HCT116 (cell line): ENCODE measurements around the gene CORO2B. TPM values are rescaled to one million over a fixed set of nuclear protein-coding genes. Genes with fewer than 3 reads are reported as not detected.

Experiments used
- ATAC-seq: fragments of 200-7000 bp; cut with Tn5 transposase; 2 replicates; pipeline ENCODE4 v1.9.1; 2020; ENCODE audit warnings: mild to moderate bottlenecking, moderate library complexity
- BruUV-seq: library from RNA; stranded (reverse); fragments of 400-500 nt; replicated peaks from 2 replicates; lab custom pipeline; 2021; lab: Mats Ljungman, UMichigan
- CTCF ChIA-PET: fragments of 300-600 bp; sonication (Branson Sonifier 250); formaldehyde crosslinking; loops from one replicate; lab custom pipeline; 2021; ENCODE audit warnings: antibody characterized with exemption; lab: Charles Lee
- POLR2A ChIA-PET: fragments of 300-600, 350-600 bp; sonication (Branson Sonifier 250); formaldehyde crosslinking; loops from one replicate; lab custom pipeline; 2021; ENCODE audit warnings: antibody characterized with exemption; lab: Charles Lee
- RAD21 ChIA-PET, 2 experiments: fragments of 300-600 bp; sonication (Branson Sonifier 250); formaldehyde crosslinking; loops; one replicate each; lab custom pipeline; 2023; ENCODE audit warnings: low total read pairs in 2 of 2; ENCODE audit not compliant: uncharacterized antibody in 2 of 2, unreplicated experiment in 2 of 2, low non-redundant PET in 1 of 2; lab: Charles Lee
- DNase-seq: peaks from one replicate; pipeline ENCODE4 v3.0.0-alpha.2; 2010; ENCODE audit warnings: low read depth, low spot score
- H2AFZ ChIP-seq: fragments of 200-600 bp; shearing (Covaris generic), sonication (generic); 2 replicates; pipeline ENCODE4 v1.6.1; 2017; ENCODE audit warnings: low read depth, mixed run types, mixed read lengths, antibody characterized with exemption, low read length; ENCODE audit not compliant: poor library complexity, severe bottlenecking
- H3K27ac ChIP-seq: 2 replicates; pipeline ENCODE4 v1.5.1; 2012; ENCODE audit warnings: low read depth, low read length
- H3K27me3 ChIP-seq: fragments of 200-600 bp; sonication (generic); 2 replicates; pipeline ENCODE4 v1.6.1; 2016; ENCODE audit warnings: mixed run types, low read length, mixed read lengths; ENCODE audit not compliant: insufficient read depth
- H3K36me3 ChIP-seq, 2 experiments: fragments of 200-500 bp in 1 of 2; fragments of 200-600 bp in 1 of 2; sonication (Bioruptor generic) in 1 of 2; sonication (generic) in 1 of 2; 2 replicates each; pipeline versions ENCODE4 v1.5.1 to v1.6.1; 2014 to 2016; ENCODE audit warnings: low read length in 2 of 2, inconsistent platforms in 1 of 2, mixed read lengths in 1 of 2, mixed run types in 1 of 2; ENCODE audit not compliant: insufficient read depth in 2 of 2, control insufficient read depth in 1 of 2
- H3K4me1 ChIP-seq, 2 experiments: fragments of 200-600 bp in 1 of 2; sonication (generic) in 1 of 2; 2 replicates each; pipeline versions ENCODE4 v1.5.1 to v1.6.1; 2012 to 2017; ENCODE audit warnings: low read length in 2 of 2, inconsistent platforms in 1 of 2, mild to moderate bottlenecking in 1 of 2, mixed read lengths in 1 of 2, mixed run types in 1 of 2, moderate library complexity in 1 of 2; ENCODE audit not compliant: insufficient read depth in 2 of 2, control insufficient read depth in 1 of 2
- H3K4me2 ChIP-seq: fragments of 200-600 bp; sonication (generic); 2 replicates; pipeline ENCODE4 v1.6.1; 2017; ENCODE audit warnings: mixed run types, low read length, mixed read lengths
- H3K4me3 ChIP-seq, 2 experiments: fragments of 200-600 bp in 1 of 2; sonication (generic) in 1 of 2; replicated peaks in 1 of 2; 2 replicates each; pipeline ENCODE4 v1.5.1; 2011 to 2016; ENCODE audit warnings: low read length in 2 of 2, control low read depth in 1 of 2, low read depth in 1 of 2, mild to moderate bottlenecking in 1 of 2, mixed read lengths in 1 of 2, mixed run types in 1 of 2
- H3K79me2 ChIP-seq: fragments of 200-600 bp; sonication (generic); 2 replicates; pipeline ENCODE4 v1.6.1; 2017; ENCODE audit warnings: mild to moderate bottlenecking, mixed run types, low read length, moderate library complexity, mixed read lengths; ENCODE audit not compliant: insufficient read depth
- H3K9ac ChIP-seq: fragments of 200-600 bp; sonication (generic); 2 replicates; pipeline ENCODE4 v1.6.1; 2016; ENCODE audit warnings: low read length, mixed read lengths
- H3K9me2 ChIP-seq: fragments of 200-600 bp; sonication (generic), shearing (Covaris generic); 2 replicates; pipeline ENCODE4 v1.6.1; 2017; ENCODE audit warnings: mixed run types, mild to moderate bottlenecking, moderate library complexity; ENCODE audit not compliant: insufficient read depth
- H3K9me3 ChIP-seq, 2 experiments: fragments of 200-500 bp in 1 of 2; fragments of 200-600 bp in 1 of 2; sonication (Bioruptor generic) in 1 of 2; sonication (generic) in 1 of 2; 2 replicates each; pipeline ENCODE4 v1.6.1; 2014 to 2017; ENCODE audit warnings: low read length in 2 of 2, mixed read lengths in 2 of 2, inconsistent platforms in 1 of 2, low read depth in 1 of 2, mild to moderate bottlenecking in 1 of 2, mixed run types in 1 of 2, moderate library complexity in 1 of 2; ENCODE audit not compliant: control insufficient read depth in 1 of 2, insufficient read depth in 1 of 2
- H4K20me1 ChIP-seq: fragments of 200-600 bp; sonication (generic), shearing (Covaris generic); 2 replicates; pipeline ENCODE4 v1.6.1; 2017; ENCODE audit warnings: mixed run types, mild to moderate bottlenecking, moderate library complexity; ENCODE audit not compliant: insufficient read depth
- ATF3 ChIP-seq: IDR thresholded peaks from 2 replicates; pipeline ENCODE4 v1.6.1; 2012
- CEBPB ChIP-seq: IDR thresholded peaks from 2 replicates; pipeline ENCODE4 v1.6.1; 2012; ENCODE audit warnings: low read depth
- EGR1 ChIP-seq: IDR thresholded peaks from 2 replicates; pipeline ENCODE4 v1.6.1; 2012; ENCODE audit warnings: low read depth
- EZH2phosphoT487 ChIP-seq: fragments of 200-600 bp; IDR thresholded peaks from 2 replicates; pipeline ENCODE4 v1.6.1; 2018; ENCODE audit warnings: antibody characterized with exemption, borderline replicate concordance
- JUND ChIP-seq: IDR thresholded peaks from 2 replicates; pipeline ENCODE4 v1.6.1; 2012
- POLR2AphosphoS5 ChIP-seq: IDR thresholded peaks from 2 replicates; pipeline ENCODE4 v1.6.1; 2011; ENCODE audit warnings: mild to moderate bottlenecking, low read depth, low read length, moderate library complexity
- REST ChIP-seq: IDR thresholded peaks from 2 replicates; pipeline ENCODE4 v1.6.1; 2012; ENCODE audit warnings: low read depth
- SP1 ChIP-seq: IDR thresholded peaks from 2 replicates; pipeline ENCODE4 v1.6.1; 2012; ENCODE audit warnings: low read depth
- YY1 ChIP-seq: IDR thresholded peaks from 2 replicates; pipeline ENCODE4 v1.6.1; 2011; ENCODE audit warnings: low read length, low read depth, moderate library complexity, mild to moderate bottlenecking; ENCODE audit not compliant: insufficient replicate concordance; ENCODE audit errors: extremely low read depth
- ZBTB33 ChIP-seq: IDR thresholded peaks from 2 replicates; pipeline ENCODE4 v1.6.1; 2011; ENCODE audit warnings: mild to moderate bottlenecking, low read length, moderate library complexity; ENCODE audit not compliant: insufficient replicate concordance; ENCODE audit errors: extremely low read depth
- ZNF274 ChIP-seq: fragments of 200-500 bp; sonication (Bioruptor generic); IDR thresholded peaks from 2 replicates; pipeline ENCODE4 v1.6.1; 2014; ENCODE audit warnings: mild to moderate bottlenecking, low read depth, low read length, inconsistent platforms
- intact Hi-C: fragments of 100-400 bp; cut with micrococcal nuclease; formaldehyde crosslinking; loops from 2 replicates; pipeline ENCODE4 v1.10.0; 2022
- total RNA-seq: library from RNA; stranded (reverse); gene quantifications from one replicate; pipeline ENCODE4 v1.2.1, GENCODE V29; 2021; ENCODE audit not compliant: unreplicated experiment

The CORO2B gene
- total RNA-seq, 1 experiment from 2014 or later = 2.8 TPM

GRCh38 chr15:68594533-68595259 lies 15.9 kb downstream of the CORO2B start:
- no peaks in the 10 kb centered on the region for H3K9me2 ChIP-seq
- ChIA-PET CTCF (no interaction called here), RAD21 (no interaction called here), POLR2A (no interaction called here)
- H3K36me3 ChIP-seq = no peaks in the 10 kb centered on the region
- H3K4me3 ChIP-seq = no peak overlapping the region
- no peaks in the 10 kb centered on the region for H4K20me1 ChIP-seq
- intact Hi-C loops = no loop called here
- ATAC-seq (no peak), DNase-seq (no peak)
- no peak for TF ChIP-seq CEBPB
- no peak for TF ChIP-seq REST
- no peak for TF ChIP-seq EGR1
- no peak for TF ChIP-seq ATF3
- no peak for TF ChIP-seq POLR2AphosphoS5
- TF ChIP-seq EZH2phosphoT487 = no peak
- TF ChIP-seq ZBTB33 = no peak
- no peak for TF ChIP-seq SP1
- no peak for TF ChIP-seq ZNF274
- no peak for TF ChIP-seq JUND
- no peak for TF ChIP-seq YY1
- H3K79me2 ChIP-seq = no peaks in the 10 kb centered on the region
- H2AFZ ChIP-seq = no peak overlapping the region
- BruUV-seq = no TSS peak
- no peaks in the 10 kb centered on the region for H3K9me3 ChIP-seq
- H3K9ac ChIP-seq = no peak overlapping the region
- H3K27ac ChIP-seq = no peak overlapping the region
- H3K4me1 ChIP-seq = no peaks in the 10 kb centered on the region; a peak in 1 of 4 replicates
- no peak overlapping the region for H3K4me2 ChIP-seq
- no peaks in the 10 kb centered on the region for H3K27me3 ChIP-seq
